K562 (cell line): ENCODE results near the gene SMARCC1. TPM values are rescaled to one million over a fixed set of nuclear protein-coding genes. Genes with fewer than 3 reads are reported as not detected.

Source experiments
- C11orf30 ChIP-seq: fragments of 450-650 bp; IDR thresholded peaks from 2 replicates; pipeline ENCODE4 v1.6.1; 2016; ENCODE audit warnings: low read depth, mild to moderate bottlenecking
- ETV6 ChIP-seq, 3 experiments: fragments of 150-350 bp in 1 of 3; sonication (generic) in 1 of 3; formaldehyde crosslinking in 1 of 3; IDR thresholded peaks; 2 replicates each; pipeline versions ENCODE4 v1.6.1 to v1.8.0; 2014 to 2022; ENCODE audit warnings: borderline replicate concordance in 2 of 3, low read depth in 2 of 3, antibody characterized with exemption in 1 of 3, low read length in 1 of 3, mild to moderate bottlenecking in 1 of 3, missing genetic modification reagents in 1 of 3
- POLR2B ChIP-seq: fragments of 450-650 bp; IDR thresholded peaks from 2 replicates; pipeline ENCODE4 v1.6.1; 2018; ENCODE audit warnings: low read depth; ENCODE audit not compliant: partially characterized antibody
- SMAD4 ChIP-seq: fragments of 250-450 bp; sonication (Bioruptor Pico); conservative IDR thresholded peaks from 2 replicates; pipeline ENCODE4 v1.8.0; 2021; ENCODE audit warnings: inconsistent platforms, mild to moderate bottlenecking, moderate library complexity
- SRSF1 ChIP-seq: fragments of 200-400 bp; formaldehyde crosslinking; IDR thresholded peaks from 2 replicates; pipeline ENCODE4 v1.6.1; 2017; ENCODE audit warnings: mild to moderate bottlenecking, low read depth, low read length, moderate library complexity
- TCF3 ChIP-seq: sonication (generic); formaldehyde crosslinking; IDR thresholded peaks from 2 replicates; pipeline ENCODE4 v1.4.0; 2020; ENCODE audit warnings: mild to moderate bottlenecking, missing genetic modification reagents
- YY1 ChIP-seq, 3 experiments: IDR thresholded peaks; 2 replicates each; pipeline ENCODE4 v1.6.1; 2011; ENCODE audit warnings: low read length in 2 of 3, mild to moderate bottlenecking in 2 of 3, moderate library complexity in 2 of 3, borderline replicate concordance in 1 of 3, control low read depth in 1 of 3, low read depth in 1 of 3; ENCODE audit not compliant: insufficient read depth in 3 of 3, insufficient replicate concordance in 2 of 3, control insufficient read depth in 1 of 3, insufficient read length in 1 of 3; ENCODE audit errors: extremely low read depth in 1 of 3
- ZNF175 ChIP-seq: fragments of 200-800 bp; sonication (Bioruptor generic); IDR thresholded peaks from 2 replicates; pipeline ENCODE4 v1.6.1; 2016; ENCODE audit warnings: low read depth, mild to moderate bottlenecking, missing genetic modification characterization, missing compliant biosample characterization
- ZNF589 ChIP-seq: fragments of 200-800 bp; sonication (Bioruptor generic); IDR thresholded peaks from 2 replicates; pipeline ENCODE4 v1.6.1; 2016; ENCODE audit warnings: low read depth, missing genetic modification characterization, missing compliant biosample characterization
- polyA plus RNA-seq, 8 experiments: library from polyadenylated mRNA; depleted of rRNA in 4 of 8; stranded (reverse) in 5 of 8; unstranded in 3 of 8; fragments of >200 nt; fragmentation: Nextera tagmentation in 2 of 8; fragmentation: Illumina TruSeq in 1 of 8; extraction: Ambion mirVana in 2 of 8; extraction: Trizol in 1 of 8; gene quantifications; 2 replicates each; pipeline versions ENCODE4 v1.2.1 to v1.2.3, GENCODE V29; 2011 to 2014; ENCODE audit warnings: inconsistent platforms in 1 of 8, missing spikeins in 1 of 8
- total RNA-seq, 7 experiments: library from RNA; depleted of rRNA in 6 of 7; stranded (reverse); fragments of >200 nt in 6 of 7; fragmentation: Illumina TruSeq in 2 of 7; extraction: Trizol in 2 of 7; gene quantifications; 2 replicates each; pipeline versions ENCODE4 v1.2.1 to v1.2.3, GENCODE V29; 2011 to 2021; ENCODE audit warnings: low replicate concordance in 1 of 7
- TF ChIP-seq, protein P1 (sequence below): fragments of 200-800 bp; sonication (Bioruptor generic); IDR thresholded peaks from 2 replicates; pipeline ENCODE4 v1.6.1; 2017; ENCODE audit warnings: missing genetic modification characterization, missing compliant biosample characterization
- TF ChIP-seq, protein P2 (sequence below): fragments of 450-650 bp; IDR thresholded peaks from 2 replicates; pipeline ENCODE4 v1.6.1; 2016
- TF ChIP-seq, protein P3 (sequence below): sonication (generic); formaldehyde crosslinking; IDR thresholded peaks from 2 replicates; pipeline ENCODE4 v1.8.0; 2022; ENCODE audit warnings: mild to moderate bottlenecking, missing genetic modification reagents
- TF ChIP-seq, protein P4 (sequence below): fragments of 450-650 bp; formaldehyde crosslinking; IDR thresholded peaks from 2 replicates; pipeline ENCODE4 v1.4.0; 2020; ENCODE audit warnings: mild to moderate bottlenecking, moderate library complexity

SMARCC1 gene
- total and polyA plus RNA-seq, 9 of the 15 experiments (the other 6 are each of a cell fraction or from before 2014, with no cell fraction given) = 20.7 to 199 (median 66.0) TPM

DNA sequence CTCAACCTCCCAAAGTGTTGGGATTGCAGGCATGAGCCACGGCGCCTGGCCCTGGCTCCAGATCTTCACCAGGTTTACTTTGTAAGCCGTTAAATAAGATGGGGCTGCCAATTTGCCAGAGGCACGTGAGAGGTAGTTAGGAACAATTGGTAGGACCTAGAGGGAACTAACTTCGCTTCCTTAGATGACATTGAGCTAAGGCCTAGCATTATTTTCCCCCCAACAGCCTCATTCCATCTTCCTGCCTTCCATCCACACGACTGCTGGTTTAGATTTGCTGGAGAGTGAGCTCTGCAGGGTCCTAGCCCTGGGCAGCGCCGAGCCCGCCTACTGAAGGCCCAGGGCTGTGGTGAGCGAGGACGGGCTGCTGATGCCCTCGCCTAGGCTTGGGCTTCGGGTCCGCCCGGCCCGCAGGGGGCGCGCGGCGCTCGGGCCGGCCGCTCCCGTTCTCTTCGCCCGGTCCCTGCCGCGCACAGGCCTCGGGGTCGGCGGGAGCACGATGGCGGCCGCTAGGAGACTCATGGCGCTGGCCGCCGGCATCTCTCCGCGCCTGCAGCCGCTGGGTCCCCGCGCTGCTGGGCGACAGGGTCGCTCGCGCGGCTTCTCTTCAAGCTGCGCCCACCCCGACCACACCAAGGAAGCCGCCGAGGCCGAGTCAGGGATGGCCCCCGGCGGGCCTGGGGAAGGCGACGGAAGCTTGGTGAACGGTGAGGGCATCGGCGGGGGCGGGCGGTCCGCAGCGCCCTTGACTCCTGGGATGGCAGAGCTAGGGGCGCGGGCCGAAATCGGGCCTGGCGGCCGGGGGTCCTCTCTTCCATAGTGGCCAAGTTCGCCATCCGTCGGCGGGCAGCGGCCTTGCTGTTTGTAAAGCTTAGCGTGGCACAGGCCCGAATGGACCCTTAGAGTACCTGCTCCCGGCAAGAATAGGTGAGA lies 43.1 kb upstream of the SMARCC1 start (continued):
- TF ChIP-seq, protein P1, sequence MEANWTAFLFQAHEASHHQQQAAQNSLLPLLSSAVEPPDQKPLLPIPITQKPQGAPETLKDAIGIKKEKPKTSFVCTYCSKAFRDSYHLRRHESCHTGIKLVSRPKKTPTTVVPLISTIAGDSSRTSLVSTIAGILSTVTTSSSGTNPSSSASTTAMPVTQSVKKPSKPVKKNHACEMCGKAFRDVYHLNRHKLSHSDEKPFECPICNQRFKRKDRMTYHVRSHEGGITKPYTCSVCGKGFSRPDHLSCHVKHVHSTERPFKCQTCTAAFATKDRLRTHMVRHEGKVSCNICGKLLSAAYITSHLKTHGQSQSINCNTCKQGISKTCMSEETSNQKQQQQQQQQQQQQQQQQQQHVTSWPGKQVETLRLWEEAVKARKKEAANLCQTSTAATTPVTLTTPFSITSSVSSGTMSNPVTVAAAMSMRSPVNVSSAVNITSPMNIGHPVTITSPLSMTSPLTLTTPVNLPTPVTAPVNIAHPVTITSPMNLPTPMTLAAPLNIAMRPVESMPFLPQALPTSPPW (CRISPR knock-in tag) = peak; percentile 55; the same call in 1 of the 2 replicates
- TF ChIP-seq, protein P2, sequence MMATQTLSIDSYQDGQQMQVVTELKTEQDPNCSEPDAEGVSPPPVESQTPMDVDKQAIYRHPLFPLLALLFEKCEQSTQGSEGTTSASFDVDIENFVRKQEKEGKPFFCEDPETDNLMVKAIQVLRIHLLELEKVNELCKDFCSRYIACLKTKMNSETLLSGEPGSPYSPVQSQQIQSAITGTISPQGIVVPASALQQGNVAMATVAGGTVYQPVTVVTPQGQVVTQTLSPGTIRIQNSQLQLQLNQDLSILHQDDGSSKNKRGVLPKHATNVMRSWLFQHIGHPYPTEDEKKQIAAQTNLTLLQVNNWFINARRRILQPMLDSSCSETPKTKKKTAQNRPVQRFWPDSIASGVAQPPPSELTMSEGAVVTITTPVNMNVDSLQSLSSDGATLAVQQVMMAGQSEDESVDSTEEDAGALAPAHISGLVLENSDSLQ = no peak
- TF ChIP-seq YY1 (IDR thresholded peaks at IDR 0.05; ENCODE audit: borderline replicate concordance in 1 of 3, control insufficient read depth in 1 of 3, extremely low read depth in 1 of 3, insufficient read depth in 3 of 3, insufficient read length in 1 of 3, insufficient replicate concordance in 2 of 3, low read depth in 1 of 3, low read length in 2 of 3) (peak; percentile 89 to 98 (median 96)), SRSF1 (0 out of 2 replicates have a peak, but pooled peaks have one; percentile 62), ZNF589 (CRISPR knock-in tag) (peak; percentile 69; the same call in 1 of the 2 replicates), POLR2B (peak; percentile 80), ETV6 (IDR thresholded peaks at IDR 0.05; ENCODE audit: borderline replicate concordance in 1 of 2, low read depth in 2 of 2, low read length in 1 of 2) (no peak), ETV6 (CRISPR knock-in tag; IDR thresholded peaks at IDR 0.05; ENCODE audit: borderline replicate concordance) (no peak), C11orf30 (peak; percentile 89), SMAD4 (CRISPR knock-in tag) (no peak; the same call in none of the 2 replicates), ZNF175 (CRISPR knock-in tag) (peak; percentile 70), TCF3 (peak; percentile 40; the same call in 1 of the 2 replicates)
- TF ChIP-seq, protein P3, sequence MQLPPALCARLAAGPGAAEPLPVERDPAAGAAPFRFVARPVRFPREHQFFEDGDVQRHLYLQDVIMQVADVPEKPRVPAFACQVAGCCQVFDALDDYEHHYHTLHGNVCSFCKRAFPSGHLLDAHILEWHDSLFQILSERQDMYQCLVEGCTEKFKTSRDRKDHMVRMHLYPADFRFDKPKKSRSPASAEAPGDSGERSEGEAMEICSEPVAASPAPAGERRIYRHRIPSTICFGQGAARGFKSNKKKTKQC (CRISPR knock-in tag) = peak; percentile 95
- TF ChIP-seq, protein P4, sequence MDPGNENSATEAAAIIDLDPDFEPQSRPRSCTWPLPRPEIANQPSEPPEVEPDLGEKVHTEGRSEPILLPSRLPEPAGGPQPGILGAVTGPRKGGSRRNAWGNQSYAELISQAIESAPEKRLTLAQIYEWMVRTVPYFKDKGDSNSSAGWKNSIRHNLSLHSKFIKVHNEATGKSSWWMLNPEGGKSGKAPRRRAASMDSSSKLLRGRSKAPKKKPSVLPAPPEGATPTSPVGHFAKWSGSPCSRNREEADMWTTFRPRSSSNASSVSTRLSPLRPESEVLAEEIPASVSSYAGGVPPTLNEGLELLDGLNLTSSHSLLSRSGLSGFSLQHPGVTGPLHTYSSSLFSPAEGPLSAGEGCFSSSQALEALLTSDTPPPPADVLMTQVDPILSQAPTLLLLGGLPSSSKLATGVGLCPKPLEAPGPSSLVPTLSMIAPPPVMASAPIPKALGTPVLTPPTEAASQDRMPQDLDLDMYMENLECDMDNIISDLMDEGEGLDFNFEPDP (CRISPR knock-in tag) = 0 out of 2 replicates have a peak, but pooled peaks have one; percentile 57
